C4-2B (cell line): ENCODE measurements around the gene DNTTIP2.
"Not testable (repeated sequence)": the region's sequence is repeated elsewhere in the genome, so short reads cannot be mapped to it uniquely, and the experiment has no call there.

Experiments
- H3K27ac ChIP-seq: fragments of 450-650 bp; 2 replicates; pipeline ENCODE4 v1.5.1; 2017
- ZFX ChIP-seq: fragments of 450-650 bp; IDR thresholded peaks from 2 replicates; pipeline ENCODE4 v1.6.1; 2017
- TF ChIP-seq, protein P1 (sequence below): fragments of 450-650 bp; conservative IDR thresholded peaks from 2 replicates; pipeline ENCODE4 v1.5.1; 2017; ENCODE audit warnings: mild to moderate bottlenecking

Gene DNTTIP2, protein sequence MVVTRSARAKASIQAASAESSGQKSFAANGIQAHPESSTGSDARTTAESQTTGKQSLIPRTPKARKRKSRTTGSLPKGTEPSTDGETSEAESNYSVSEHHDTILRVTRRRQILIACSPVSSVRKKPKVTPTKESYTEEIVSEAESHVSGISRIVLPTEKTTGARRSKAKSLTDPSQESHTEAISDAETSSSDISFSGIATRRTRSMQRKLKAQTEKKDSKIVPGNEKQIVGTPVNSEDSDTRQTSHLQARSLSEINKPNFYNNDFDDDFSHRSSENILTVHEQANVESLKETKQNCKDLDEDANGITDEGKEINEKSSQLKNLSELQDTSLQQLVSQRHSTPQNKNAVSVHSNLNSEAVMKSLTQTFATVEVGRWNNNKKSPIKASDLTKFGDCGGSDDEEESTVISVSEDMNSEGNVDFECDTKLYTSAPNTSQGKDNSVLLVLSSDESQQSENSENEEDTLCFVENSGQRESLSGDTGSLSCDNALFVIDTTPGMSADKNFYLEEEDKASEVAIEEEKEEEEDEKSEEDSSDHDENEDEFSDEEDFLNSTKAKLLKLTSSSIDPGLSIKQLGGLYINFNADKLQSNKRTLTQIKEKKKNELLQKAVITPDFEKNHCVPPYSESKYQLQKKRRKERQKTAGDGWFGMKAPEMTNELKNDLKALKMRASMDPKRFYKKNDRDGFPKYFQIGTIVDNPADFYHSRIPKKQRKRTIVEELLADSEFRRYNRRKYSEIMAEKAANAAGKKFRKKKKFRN

DNA sequence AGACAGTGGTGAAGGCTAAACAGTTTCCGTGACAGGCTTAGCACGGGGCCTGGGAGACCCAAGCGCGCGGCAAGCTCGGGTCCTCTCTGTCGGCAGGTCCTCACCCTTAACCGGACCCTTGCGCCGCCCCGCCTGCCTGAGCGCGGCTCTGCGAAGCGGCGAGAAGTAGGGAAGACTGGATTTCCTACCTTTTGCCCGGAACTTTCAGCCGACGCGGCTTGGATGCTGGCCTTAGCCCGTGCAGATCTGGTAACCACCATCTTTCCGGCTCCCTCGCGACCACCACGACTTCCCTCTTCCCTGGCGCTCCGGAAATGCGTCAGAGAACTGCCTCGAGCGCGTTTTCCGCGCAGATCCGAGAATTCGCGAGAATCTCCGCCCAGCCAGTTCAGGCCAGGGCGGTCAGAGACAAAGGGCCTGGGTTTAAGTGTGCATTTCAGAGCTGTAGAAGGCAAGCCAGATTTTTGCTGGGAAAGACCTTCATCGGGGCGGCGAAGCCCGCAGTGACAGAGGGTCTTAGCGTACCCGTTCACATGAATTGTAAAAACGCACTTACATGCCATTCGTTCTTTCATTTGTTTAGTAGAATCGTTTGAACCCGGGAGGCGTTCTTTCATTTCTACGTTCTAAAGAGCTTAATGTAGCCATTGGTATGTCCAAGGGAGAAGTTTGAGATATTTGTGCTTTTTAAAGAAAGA is at the start of gene DNTTIP2:
DNTTIP2 (minus strand) TSS at position 318 of the 698 bp plus-strand sequence; CDS start at position 260, 58 bp downstream.
- peak within 1 kb of the TSS; percentile 85 for H3K27ac ChIP-seq
- TF ChIP-seq, protein P1, sequence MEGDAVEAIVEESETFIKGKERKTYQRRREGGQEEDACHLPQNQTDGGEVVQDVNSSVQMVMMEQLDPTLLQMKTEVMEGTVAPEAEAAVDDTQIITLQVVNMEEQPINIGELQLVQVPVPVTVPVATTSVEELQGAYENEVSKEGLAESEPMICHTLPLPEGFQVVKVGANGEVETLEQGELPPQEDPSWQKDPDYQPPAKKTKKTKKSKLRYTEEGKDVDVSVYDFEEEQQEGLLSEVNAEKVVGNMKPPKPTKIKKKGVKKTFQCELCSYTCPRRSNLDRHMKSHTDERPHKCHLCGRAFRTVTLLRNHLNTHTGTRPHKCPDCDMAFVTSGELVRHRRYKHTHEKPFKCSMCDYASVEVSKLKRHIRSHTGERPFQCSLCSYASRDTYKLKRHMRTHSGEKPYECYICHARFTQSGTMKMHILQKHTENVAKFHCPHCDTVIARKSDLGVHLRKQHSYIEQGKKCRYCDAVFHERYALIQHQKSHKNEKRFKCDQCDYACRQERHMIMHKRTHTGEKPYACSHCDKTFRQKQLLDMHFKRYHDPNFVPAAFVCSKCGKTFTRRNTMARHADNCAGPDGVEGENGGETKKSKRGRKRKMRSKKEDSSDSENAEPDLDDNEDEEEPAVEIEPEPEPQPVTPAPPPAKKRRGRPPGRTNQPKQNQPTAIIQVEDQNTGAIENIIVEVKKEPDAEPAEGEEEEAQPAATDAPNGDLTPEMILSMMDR = no peak
- peak; percentile 64 for TF ChIP-seq ZFX

DNA sequence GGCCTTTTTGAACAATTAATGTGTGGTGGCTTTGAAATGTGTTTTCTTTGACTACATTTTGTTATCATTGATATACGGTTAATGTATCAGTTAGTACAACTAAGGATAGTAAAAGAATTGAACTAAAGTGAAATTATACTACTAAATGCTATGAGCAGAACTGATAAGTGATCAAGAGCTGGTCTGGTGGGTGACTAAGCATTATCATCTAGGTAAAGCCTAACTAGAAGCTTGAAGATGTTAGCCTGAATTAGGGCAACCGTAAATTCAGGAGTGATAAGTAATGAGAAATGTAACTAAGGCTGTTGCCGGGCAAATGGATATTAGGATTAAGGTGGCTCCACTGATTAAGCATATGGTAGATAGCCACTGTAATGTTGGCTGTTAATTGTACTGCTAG is 46.2 kb upstream of the DNTTIP2 start:
- TF ChIP-seq, protein P1 = no peak
- no peak for TF ChIP-seq ZFX
- H3K27ac ChIP-seq = no peak overlapping the region

DNA sequence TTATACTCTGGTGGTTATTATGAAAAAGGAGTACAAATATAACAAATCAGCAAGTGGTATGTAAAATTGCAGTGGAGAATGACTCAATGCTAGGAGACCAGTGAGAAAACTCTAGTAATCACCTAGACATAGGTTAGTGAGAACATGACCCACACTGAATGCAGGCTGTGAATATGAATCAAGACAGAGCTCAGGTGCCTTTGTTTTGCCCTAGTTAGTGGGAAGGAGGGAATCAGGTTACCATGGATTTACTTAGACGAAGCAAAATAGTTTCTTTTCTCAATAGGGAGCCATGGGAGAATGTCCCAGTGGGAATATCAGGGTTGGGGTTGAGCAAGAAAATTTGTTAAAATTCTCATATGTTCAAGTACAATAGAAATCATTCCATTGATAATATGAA is 40.8 kb upstream of the DNTTIP2 start:
- H3K27ac ChIP-seq = no peak overlapping the region
- no peak for TF ChIP-seq ZFX
- TF ChIP-seq, protein P1 = no peak

DNA sequence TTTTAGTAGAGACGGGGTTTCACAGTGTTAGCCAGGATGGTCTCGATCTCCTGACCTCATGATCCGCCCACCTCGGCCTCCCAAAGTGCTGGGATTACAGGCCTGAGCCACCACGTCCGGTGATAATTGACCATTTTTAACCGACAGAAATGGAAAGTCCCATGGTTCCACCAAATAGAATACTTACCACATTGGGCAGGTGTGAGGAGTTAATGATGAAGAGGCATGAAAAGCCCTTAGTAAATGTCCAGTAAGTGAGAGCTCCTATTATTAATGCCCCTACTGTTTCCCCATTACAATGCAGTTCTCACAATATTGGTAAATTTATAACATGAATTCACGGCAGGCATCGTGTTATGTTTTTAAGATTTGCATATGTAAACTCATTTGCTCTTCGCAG is 38.3 kb upstream of the DNTTIP2 start:
- no peak overlapping the region for H3K27ac ChIP-seq
- TF ChIP-seq, protein P1 = no peak
- TF ChIP-seq ZFX = no peak

DNA sequence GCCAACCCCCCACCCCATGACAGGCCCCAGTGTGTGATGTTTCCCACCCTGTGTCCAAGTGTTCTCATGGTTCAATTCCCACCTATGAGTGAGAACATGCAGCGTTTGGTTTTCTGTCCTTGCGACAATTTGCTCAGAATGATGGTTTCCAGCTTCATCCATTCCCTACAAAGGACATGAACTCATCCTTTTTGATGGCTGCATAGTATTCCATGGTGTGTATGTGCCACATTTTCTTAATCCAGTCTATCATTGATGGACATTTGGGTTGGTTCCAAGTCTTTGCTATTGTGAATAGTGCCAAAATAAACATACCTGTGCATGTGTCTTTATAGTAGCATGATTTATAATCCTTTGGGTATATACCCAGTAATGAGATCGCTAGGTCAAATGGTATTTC is 31.9 kb upstream of the DNTTIP2 start:
- H3K27ac ChIP-seq = not testable (repeated sequence)

DNA sequence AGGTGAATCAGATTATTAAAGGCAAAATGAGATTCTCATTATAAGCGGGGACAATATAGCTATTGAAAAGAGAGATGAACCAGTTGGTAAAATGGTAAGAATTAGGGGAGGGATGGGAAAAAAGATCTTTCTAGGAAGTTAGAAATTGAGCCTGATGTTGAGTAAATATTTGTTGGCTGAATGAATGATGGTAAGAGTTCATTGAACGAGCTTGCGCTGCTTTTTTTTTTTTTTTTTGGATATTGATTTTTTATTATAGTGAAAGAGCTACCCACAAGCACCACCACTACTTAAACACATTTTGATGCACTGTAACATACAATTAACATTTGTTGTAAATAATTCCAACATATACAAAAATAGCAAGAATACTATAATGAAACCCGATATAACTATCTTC is 31.3 kb upstream of the DNTTIP2 start:
- TF ChIP-seq, protein P1 = no peak
- no peak overlapping the region for H3K27ac ChIP-seq

DNA sequence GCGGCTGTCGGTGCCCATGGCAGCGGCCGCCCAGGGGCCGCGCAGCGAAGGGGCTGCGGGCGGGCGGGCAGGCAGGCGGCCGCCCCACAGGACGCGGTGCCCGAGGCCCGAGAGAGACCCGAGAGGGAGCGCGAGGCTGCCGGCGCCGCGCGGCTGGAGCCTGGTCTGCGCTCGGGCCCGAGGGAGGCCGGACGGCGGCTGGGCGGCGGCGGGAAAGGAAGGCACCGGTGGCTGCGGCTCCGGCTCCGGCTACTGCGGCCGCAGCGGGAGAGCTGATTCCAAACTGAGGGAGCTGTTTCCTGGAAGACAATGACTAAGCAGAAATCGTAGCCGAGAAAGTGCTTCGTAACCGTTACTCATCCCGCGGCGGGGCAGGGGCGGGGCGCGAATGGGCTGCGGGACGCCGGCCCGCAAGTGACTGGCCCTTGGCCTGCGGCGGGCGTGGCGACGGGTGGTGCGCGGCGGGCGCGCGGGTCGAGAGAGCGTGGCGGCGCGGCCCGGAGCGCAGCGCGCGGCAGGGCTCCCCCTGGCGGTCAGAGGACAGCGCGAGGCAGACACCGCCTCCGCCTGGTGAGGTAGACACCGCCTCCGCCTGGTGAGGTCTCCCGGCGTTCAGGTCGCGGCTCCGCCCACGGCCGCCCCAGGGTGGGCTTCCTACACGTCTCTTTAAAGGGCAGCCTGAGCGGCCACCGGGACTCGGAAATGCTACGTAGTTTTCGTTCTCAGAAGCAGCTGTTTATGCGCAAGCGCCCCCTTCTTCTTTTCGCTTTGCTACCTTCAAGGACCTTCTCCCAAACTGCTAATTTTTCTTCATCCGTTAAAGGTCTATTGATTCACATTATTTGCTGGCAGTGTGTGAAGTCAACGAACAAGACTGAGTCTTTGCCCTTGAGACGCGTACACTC is 30.4 kb upstream of the DNTTIP2 start, which contains the start of gene GCLM:
GCLM (minus strand) TSS at position 285 of the 905 bp plus-strand sequence; CDS start at position 18, 267 bp downstream.
- peak within 1 kb of the TSS; percentile 86 for H3K27ac ChIP-seq
- TF ChIP-seq, protein P1 = peak; percentile 99
- peak; percentile 89 for TF ChIP-seq ZFX
